ENCODE measurements around the gene GPX5. TPM values are rescaled to one million over a fixed set of nuclear protein-coding genes. Genes with fewer than 3 reads are reported as not detected.

The GPX5 gene
- total RNA-seq, 2 donors from 2014 or later, result not detected

DNA sequence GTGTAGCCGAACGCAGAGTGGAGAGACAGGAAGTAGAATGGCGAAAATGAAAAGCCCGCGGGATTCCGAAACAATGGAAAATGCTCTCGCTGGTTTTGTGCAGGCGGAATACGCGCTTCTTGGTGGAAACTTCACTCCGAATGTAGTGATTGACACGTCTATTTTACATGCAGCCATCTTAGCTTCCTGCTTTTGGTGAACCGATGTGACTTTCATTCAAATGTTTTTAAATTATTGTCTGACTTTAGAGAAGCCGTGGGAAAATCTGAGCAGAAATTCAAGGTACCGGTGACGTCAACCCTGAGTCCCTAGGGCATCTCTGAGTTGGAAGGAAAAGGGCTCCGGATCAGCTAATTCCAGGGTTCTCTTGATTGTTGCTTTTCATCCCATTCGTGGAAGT is 11.4 kb downstream of the GPX5 start:
- TF ChIP-seq CTCF (IDR thresholded peaks at IDR 0.05) (no peak), POLR2A (IDR thresholded peaks at IDR 0.05) (no peak)
- H3K27me3 ChIP-seq, result peaks cover 0 to 8% of the 10 kb centered on the region in 2 donors
- DNase-seq (no peak), ATAC-seq (no peak)
- H3K4me1 ChIP-seq, result peaks cover 4% of the 10 kb centered on the region
- no peaks in the 10 kb centered on the region for H3K36me3 ChIP-seq (replicated peaks in 1 of 2; ENCODE audit: insufficient read depth in 1 of 2, low read depth in 2 of 2)
- no peaks in the 10 kb centered on the region for H3K9me3 ChIP-seq
- 5% methylated on average over 18 of the region's 18 CpGs for WGBS, 2 donors
- no peak overlapping the region for H3K27ac ChIP-seq
- intact Hi-C loops (cut with DNase I), result no loop called here
- no peak overlapping the region for H3K4me3 ChIP-seq

- DNase-seq (no peak), ATAC-seq (no peak)
- WGBS, 2 donors, result 25 to 33% methylated on average over 22 of the region's 22 CpGs
- H3K36me3 ChIP-seq (replicated peaks in 1 of 2; ENCODE audit: insufficient read depth in 1 of 2, low read depth in 2 of 2), result no peaks in the 10 kb centered on the region
- TF ChIP-seq CTCF (IDR thresholded peaks at IDR 0.05) (no peak), POLR2A (IDR thresholded peaks at IDR 0.05) (no peak)
- H3K27ac ChIP-seq, result no peak overlapping the region
- H3K4me1 ChIP-seq, result peaks cover 4% of the 10 kb centered on the region
- H3K4me3 ChIP-seq, result no peak overlapping the region
- H3K9me3 ChIP-seq, result no peaks in the 10 kb centered on the region
- intact Hi-C loops (cut with DNase I), result no loop called here
- peaks cover 0 to 8% of the 10 kb centered on the region in 2 donors for H3K27me3 ChIP-seq
These were observed 11.9 kb downstream of the GPX5 start for GRCh38 chr6:28537509-28538140.

DNA sequence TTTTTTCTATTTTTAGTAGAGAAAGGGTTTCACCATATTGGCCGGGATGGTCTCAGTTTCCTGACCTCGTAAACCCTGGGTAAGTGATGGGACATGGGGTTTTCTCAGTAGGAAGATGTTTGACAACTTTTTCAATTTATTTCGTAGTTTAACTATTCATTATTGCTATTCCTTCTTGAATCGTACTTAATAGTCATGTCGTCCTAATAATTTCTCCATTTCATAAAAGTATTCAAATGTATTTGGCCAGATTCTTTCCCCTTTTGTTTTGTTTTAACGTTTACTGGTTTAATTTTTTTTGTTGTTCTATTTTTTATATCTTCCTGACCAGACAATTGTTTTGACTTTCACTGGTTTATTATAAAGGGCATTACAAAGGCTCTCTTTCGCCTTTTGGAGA is 16.3 kb downstream of the GPX5 start:
- Histone ChIP-seq H3K9me3 (no peaks in the 10 kb centered on the region), H3K27ac (peak overlapping the region in 1 of 4 donors; percentile 44), H3K36me3 (replicated peaks in 1 of 2; ENCODE audit: insufficient read depth in 1 of 2, low read depth in 2 of 2) (no peaks in the 10 kb centered on the region), H3K4me1 (peaks cover 2% of the 10 kb centered on the region), H3K4me3 (no peak overlapping the region), H3K27me3 (peaks cover 0 to 8% of the 10 kb centered on the region in 2 donors)
- intact Hi-C loops (cut with DNase I), result no loop called here
- DNase-seq (no peak), ATAC-seq (no peak)
- WGBS, 2 donors, result 38 to 49% methylated on average over 7 of the region's 7 CpGs
- TF ChIP-seq POLR2A (IDR thresholded peaks at IDR 0.05) (no peak), CTCF (IDR thresholded peaks at IDR 0.05) (no peak)

GRCh38 chr6:28542440-28543296 is 17.0 kb downstream of the GPX5 start:
- ATAC-seq, result peak; percentile 70

More at GRCh38 chr6:28542440-28543296, 17.0 kb downstream of the GPX5 start:
- TF ChIP-seq CTCF (IDR thresholded peaks at IDR 0.05) (peak in 6 of 7 experiments; percentile 30 to 69 (median 50)), POLR2A (IDR thresholded peaks at IDR 0.05) (no peak)
- whole genome bisulfite sequencing, 2 donors, result 1 to 2% methylated on average over 30 of the region's 30 CpGs
- Histone ChIP-seq H3K9me3 (no peaks in the 10 kb centered on the region), H3K36me3 (replicated peaks in 1 of 2; ENCODE audit: insufficient read depth in 1 of 2, low read depth in 2 of 2) (no peaks in the 10 kb centered on the region), H3K27ac (peak overlapping the region in 1 of 4 donors; percentile 44), H3K27me3 (peaks cover 0 to 8% of the 10 kb centered on the region in 2 donors), H3K4me3 (no peak overlapping the region), H3K4me1 (no peaks in the 10 kb centered on the region)
- DNase-seq, result peak; percentile 50 to 73 (median 57)
- intact Hi-C loops (cut with DNase I), result no loop called here

Data from body of pancreas (tissue), 4 donors.